ENCODE measurements around the gene WEE1.
"Not testable (repeated sequence)": the region's sequence is repeated elsewhere in the genome, so short reads cannot be mapped to it uniquely, and the experiment has no call there.

WEE1 gene

DNA sequence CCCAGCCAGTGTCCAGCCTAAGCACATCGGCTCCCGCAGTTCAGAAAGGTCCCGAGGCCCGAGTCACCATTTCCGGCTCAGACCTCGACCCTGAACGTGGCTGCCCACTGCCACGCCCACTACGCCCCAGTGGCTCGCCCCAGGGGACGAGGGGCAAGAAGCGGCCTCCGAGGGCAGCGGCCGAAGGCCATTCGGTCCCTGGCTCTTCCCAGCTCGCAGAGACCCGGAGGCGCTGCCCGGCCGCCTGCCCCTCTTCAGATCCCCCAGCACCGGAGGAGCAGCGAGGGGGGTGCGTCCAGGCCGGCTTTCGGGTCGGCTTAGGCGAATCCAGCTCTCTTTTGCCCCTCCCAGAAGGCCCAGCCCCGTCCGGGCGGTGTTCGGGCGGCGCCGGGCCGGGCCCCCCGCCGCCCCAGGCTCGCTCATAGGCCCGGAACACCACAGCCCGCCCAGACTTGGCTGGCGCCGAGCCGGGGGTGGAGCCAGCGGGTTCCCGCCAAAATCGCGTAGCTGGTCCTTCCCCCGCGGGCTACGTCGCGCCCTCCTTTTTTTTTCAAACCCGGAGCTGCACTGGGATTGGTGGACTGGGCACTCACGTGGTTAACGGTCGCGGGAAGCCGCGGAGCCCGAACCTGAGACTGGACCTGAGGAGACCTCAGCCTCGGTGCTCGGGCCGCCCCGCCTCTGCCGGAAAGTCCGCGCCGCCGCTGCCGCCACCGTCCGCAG is at the start of gene WEE1:
WEE1 (plus strand) TSS at position 619 of the 723 bp plus-strand sequence. CDS start 264 bp downstream, outside the sequence.
- peak; percentile 97 for DNase-seq

- no peak for DNase-seq
Observed at GRCh38 chr11:9524001-9524400, 49.5 kb upstream of the WEE1 start.

DNA sequence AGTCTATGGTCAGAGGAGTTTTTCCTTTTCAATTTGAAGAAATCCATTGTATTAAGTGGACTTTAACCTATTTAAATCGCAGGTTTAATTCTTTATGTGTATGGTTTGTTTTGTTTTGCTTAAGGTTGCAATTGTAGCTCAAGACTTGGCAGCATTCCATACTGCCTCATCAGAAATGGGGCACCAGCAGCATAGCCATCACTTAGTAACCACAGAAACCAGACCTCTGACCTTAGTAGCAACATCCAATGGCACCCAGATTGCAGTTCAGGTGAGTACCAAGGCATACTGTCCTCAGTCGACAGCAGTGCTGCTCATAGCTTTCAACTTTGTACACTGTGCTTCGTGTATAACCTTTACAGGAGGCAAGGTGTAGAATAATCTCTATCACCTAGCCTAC is 48.4 kb upstream of the WEE1 start:
- DNase-seq = peak; percentile 14

DNA sequence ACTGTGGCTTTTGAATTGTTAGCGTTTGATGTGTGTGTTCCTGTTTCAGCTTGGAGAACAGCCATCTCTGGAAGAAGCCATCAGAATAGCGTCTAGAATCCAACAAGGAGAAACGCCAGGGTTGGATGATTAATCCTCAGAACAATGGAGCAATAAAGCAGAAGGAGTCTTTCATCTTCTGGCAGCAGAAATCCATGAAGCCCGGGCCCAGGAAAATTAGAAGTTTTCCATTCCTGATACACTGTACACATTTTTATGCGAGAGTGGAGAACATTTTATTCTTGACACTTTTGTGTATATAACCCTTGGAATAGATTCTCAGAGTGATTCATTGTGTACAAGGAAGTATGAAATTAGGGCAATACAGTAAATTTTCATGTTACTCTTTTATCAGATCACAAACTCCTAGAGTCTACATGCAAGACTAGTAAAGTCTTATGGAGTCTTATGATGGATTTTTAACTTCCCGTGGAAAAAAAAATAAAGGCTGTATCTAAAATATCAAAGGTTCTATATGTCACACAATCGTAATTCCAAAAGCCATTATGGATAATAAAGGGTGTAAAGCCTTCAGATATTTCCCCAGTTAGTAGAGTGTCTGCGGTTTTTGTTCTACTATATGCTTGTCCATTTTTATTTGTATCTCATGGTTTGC is 45.9 kb upstream of the WEE1 start:
- no peak for DNase-seq

GRCh38 chr11:9528136-9528501 is 45.4 kb upstream of the WEE1 start:
- DNase-seq = no peak

DNA sequence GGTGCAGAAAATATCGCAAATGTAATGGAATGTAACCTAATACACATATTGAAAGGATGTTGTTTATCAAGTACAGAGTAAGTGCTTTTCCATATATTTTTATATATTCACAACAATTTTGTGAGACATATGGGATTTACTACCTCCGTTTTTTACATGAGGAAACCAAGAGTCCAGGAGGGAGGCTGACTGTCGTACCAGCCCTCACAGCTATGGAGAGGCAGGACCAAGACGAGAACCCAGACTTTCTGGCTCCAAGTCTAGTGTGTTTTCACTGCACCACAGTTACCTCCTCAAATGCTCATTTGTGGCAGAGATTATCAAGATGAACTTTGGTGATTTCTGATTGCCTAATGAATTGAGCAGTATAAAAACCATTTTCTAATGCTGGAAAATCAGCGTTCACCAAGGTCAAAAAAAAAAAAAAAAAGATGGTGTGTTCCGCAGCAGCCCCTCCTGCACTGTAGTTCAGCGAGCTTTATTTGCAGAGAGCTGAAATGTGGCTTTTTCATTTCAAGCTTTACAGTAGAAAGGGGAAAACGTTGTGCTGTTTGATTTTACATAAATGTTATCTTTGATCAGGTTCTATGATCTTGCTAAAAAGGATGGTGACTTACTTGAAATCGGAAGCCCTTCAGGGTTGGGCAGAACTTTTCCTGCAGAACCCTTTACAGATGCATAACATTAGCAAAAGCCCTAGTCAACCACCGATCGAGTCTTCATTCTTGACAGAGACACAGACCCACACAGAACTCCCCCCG is 44.7 kb upstream of the WEE1 start:
- DNase-seq = no peak

DNA sequence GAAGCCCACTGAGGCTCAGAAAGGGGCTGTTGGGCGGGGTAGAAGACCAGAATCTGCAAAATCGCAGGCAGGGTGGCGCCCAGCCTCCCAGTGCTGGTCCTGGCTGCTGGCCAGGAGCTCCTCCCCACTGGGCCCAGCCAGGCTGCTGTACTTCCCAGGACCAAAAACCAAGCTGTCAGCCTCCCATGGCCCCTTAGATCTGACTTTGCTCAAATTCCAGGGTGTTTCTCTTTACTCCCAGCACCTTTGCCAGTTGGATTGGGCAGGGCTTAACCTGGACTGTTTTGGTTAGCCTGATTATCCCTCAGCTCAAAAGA is 44.2 kb upstream of the WEE1 start:
- no peak for DNase-seq

GRCh38 chr11:9530020-9530621 is 43.3 kb upstream of the WEE1 start:
- DNase-seq = no peak

DNA sequence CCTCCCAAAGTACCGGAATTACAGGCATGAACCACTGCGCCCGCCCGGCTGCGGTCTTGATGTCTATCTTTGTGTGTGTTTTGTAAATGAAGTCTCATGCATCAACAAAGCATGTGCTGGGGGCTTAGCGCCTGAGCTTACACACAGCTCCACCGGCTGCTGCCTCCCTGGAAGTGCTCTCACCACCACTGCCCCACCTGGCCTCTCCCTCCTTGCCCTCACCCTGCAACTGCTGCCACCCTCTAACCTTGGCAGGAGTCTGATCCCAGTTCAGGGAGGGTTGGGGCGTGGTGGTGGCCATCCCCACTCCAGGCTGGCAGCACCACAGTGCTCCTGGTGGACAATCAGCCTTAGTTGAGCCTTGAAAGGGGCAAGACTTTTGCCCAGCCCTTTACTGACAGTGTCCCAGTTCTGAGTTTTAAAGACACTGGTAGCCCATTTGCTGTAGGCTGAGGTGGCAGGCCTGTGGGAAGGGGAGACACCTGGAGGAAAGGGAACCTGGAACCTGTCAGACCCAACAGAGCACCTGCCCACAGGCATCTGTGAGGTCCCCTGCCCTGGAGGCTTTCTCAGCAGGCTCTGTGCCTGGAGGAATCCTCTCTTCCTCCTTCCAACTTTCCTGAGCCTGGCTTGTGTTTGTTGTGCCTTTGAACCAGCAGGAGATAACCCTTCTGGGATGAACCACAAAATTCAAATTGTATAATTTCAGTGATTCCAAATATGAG is 42.4 kb upstream of the WEE1 start:
- DNase-seq = no peak

GRCh38 chr11:9533058-9533457 is 40.4 kb upstream of the WEE1 start:
- DNase-seq = no peak

DNA sequence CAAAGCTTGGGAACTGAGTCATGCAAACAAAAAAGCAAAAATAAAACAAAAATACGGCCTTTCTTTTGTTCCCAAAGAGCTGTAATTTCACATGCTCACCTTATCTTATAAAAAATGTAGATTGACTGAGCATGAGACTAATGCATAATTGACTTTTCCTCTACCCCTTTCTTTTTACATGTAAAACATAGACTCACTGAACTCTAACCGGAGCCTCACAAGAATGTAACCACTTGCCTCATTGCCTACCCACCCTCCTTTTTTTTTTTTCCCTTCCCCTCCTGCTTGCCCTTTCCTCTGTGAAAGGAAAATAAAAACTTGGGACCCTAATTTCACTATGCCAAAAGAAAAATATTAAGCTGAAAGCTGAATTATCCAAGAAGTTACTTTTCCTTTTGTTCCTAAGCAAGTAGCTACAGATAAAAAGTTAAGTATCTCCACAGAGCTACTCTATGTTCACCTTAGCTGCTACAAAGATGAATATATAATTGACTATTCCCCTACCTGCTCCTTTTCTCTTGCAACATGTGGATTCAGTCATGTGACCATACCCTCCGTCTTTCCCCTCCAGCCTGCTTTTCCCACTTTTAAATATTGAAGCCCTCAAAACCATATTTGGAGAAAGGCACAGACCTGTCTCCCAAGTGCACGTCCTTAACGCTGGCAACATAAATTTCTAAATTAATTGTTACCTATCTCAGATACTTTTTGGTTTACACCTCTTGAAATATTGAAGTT is 39.6 kb upstream of the WEE1 start:
- DNase-seq = no peak

GRCh38 chr11:9535189-9535781 is 38.2 kb upstream of the WEE1 start:
- DNase-seq = peak; percentile 18

DNA sequence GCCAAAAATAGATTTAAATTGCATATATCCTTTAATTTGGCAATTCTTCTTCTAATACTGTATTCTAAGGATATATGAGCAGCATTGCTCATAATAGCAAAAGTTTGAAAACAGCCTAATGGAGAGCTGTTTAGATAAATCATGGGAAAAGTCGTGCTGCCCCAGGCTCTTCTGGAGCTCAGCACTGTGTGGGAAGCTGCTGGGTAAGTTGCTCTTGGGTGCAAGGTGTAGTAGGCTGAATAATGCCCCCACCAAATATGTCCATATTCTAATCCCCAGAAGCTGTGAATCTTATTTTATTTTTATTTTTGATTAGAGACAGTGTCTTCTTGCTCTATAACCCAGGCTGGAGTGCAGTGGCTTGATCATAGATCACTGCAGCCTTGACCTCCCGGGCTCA is 34.9 kb upstream of the WEE1 start:
- no peak for DNase-seq

DNA sequence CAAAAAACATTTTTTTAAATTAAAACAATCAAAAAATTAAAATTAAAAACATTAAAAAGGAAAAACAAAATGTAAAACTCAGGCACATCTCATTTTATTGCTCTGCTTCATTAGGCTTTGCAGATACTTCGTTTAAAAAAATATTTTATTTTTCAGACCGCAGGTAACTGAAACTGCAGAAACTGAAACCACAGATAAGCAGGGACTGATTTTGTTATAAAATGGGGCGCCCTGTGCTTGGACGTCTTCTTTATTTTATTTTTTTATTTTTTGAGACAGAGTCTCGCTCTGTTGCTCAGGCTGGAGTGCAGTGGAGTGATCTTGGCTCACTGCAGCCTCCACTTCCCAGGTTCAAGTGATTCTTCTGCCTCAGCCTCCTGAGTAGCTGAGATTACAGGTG is 24.3 kb upstream of the WEE1 start:
- not testable (repeated sequence) for DNase-seq

DNA sequence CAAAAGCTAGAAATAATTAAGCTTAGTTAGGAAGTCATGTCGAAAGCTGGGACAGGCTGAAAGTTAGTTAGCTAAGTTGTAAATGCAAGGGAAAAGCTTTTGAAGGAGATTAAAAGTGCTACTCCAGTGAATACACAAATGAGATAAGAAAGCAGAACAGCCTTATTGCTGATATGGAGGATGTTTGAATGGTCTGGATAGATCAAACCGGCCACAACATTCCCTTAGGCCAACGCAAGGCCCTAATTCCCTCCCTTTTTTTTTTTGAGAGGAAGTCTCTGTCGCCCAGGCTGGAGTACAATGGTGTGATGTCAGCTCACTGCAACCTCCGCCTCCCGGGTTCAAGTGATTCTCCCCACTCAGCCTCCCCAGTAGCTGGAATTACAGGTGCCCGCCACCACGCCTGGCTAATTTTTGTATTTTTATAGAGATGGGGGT is 23.3 kb upstream of the WEE1 start:
- no peak for DNase-seq

GRCh38 chr11:9561279-9561982 is 12.0 kb upstream of the WEE1 start:
- no peak for DNase-seq

- no peak for DNase-seq
Observed at GRCh38 chr11:9562716-9563115, 10.8 kb upstream of the WEE1 start.

- no peak for DNase-seq
Observed at GRCh38 chr11:9563196-9563730, 10.2 kb upstream of the WEE1 start.

GRCh38 chr11:9565822-9566560 is 7.5 kb upstream of the WEE1 start:
- DNase-seq = no peak

DNA sequence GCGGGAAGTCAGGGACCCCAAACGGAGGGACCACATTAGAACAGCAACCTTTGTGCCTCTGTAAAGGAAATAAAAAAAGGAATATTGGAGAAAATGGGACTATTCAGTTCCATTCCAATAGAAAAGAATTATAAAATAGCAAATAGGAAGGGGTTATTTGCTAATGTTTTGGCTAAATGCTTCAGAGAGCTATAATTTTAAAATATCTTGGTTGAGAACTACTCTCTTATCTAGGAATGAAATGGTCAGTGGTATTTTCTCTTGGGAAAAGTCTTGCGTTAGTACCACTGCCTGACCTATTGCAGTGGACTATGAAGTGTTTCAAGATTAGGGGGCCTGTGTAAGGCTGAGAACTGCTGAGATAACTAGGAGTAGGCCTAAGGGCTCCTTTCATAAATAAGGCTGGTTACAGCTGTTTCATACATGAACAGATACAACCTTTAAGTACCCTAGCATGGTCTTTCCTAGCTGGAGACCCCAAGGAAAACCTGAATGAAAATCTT is 6.9 kb upstream of the WEE1 start:
- no peak for DNase-seq

Data from NCI-H526 treated with DMSO at 0.1 percent for 48 hours (cell line).